Muscle of back (tissue), 10 donors: Measurements from ENCODE around the gene HCN2. TPM values are rescaled to one million over a fixed set of nuclear protein-coding genes. Genes with fewer than 3 reads are reported as not detected.

Experiments
- polyA plus RNA-seq, 10 donors: library from polyadenylated mRNA; unstranded; fragments of 120-200 nt; gene quantifications; one replicate each; pipeline ENCODE4 v1.2.1, GENCODE V29; 2013; ENCODE audit not compliant: insufficient read length in 10 of 10

The HCN2 gene
- polyA plus RNA-seq, 10 donors, result 0.13 to 0.51 (median 0.23) TPM

Other genes with a start within 250 kb of the HCN2 start
- 10 to 100 TPM; 20.8 to 29.3 (median 26.0) TPM for gene MIER2, start 245.1 kb upstream of the HCN2 start, polyA plus RNA-seq
- gene C2CD4C, start 180.7 kb upstream of the HCN2 start, polyA plus RNA-seq, result 1 to 10 TPM in 5 of 10 donors, under 1 TPM in 5; 0.54 to 1.8 (median 0.92) TPM
- 10 to 100 TPM; 25.5 to 49.7 (median 29.5) TPM for gene SHC2, start 128.8 kb upstream of the HCN2 start, polyA plus RNA-seq
- gene MADCAM1, start 93.4 kb upstream of the HCN2 start, polyA plus RNA-seq, result 10 to 100 TPM in 2 of 10 donors, 1 to 10 TPM in 8; 5.6 to 13.4 (median 8.3) TPM
- gene TPGS1, start 82.4 kb upstream of the HCN2 start, polyA plus RNA-seq, result 10 to 100 TPM in 2 of 10 donors, 1 to 10 TPM in 8; 3.2 to 11.4 (median 6.1) TPM
- gene CDC34, start 58.1 kb upstream of the HCN2 start, polyA plus RNA-seq, result 10 to 100 TPM; 51.3 to 83.8 (median 62.2) TPM
- 1 to 10 TPM in 1 of 10 donors, under 1 TPM in 7, not detected in 2; 0.16 to 2.8 (median 0.45) TPM for gene GZMM, start 45.8 kb upstream of the HCN2 start, polyA plus RNA-seq
- gene BSG, start 17.3 kb upstream of the HCN2 start, polyA plus RNA-seq, result 100 to 1,000 TPM; 146 to 281 (median 195) TPM
- 10 to 100 TPM; 27.3 to 38.4 (median 31.1) TPM for gene POLRMT, start 43.7 kb downstream of the HCN2 start, polyA plus RNA-seq
- under 1 TPM in 3 of 10 donors, not detected in 7; 0.10 to 0.30 (median 0.11) TPM for gene FGF22, start 50.0 kb downstream of the HCN2 start, polyA plus RNA-seq
- 10 to 100 TPM; 18.3 to 27.8 (median 21.7) TPM for gene RNF126, start 73.3 kb downstream of the HCN2 start, polyA plus RNA-seq
- gene FSTL3, start 86.5 kb downstream of the HCN2 start, polyA plus RNA-seq, result 10 to 100 TPM; 10.7 to 19.2 (median 14.6) TPM
- under 1 TPM in 4 of 10 donors, not detected in 6; 0.19 to 0.35 (median 0.26) TPM for gene PRSS57, start 105.6 kb downstream of the HCN2 start, polyA plus RNA-seq
- 10 to 100 TPM; 18.5 to 53.6 (median 33.9) TPM for gene PALM, start 119.1 kb downstream of the HCN2 start, polyA plus RNA-seq
- under 1 TPM in 9 of 10 donors, not detected in 1; 0.05 to 0.84 (median 0.17) TPM for gene MISP, start 161.2 kb downstream of the HCN2 start, polyA plus RNA-seq
- gene PTBP1, start 207.6 kb downstream of the HCN2 start, polyA plus RNA-seq, result 100 to 1,000 TPM; 127 to 230 (median 138) TPM
- gene PLPPR3, start 232.1 kb downstream of the HCN2 start, polyA plus RNA-seq, result 1 to 10 TPM in 1 of 10 donors, under 1 TPM in 9; 0.27 to 1.5 (median 0.68) TPM
- gene AZU1, start 238.0 kb downstream of the HCN2 start, polyA plus RNA-seq, result 1 to 10 TPM in 7 of 10 donors, under 1 TPM in 3; 0.35 to 3.0 (median 1.2) TPM